Posterior vena cava (tissue), 2 donors: ENCODE results near the gene ERCC6L. TPM values are rescaled to one million over a fixed set of nuclear protein-coding genes. Genes with fewer than 3 reads are reported as not detected.

Source experiments
- DNase-seq: peaks from one replicate; pipeline ENCODE4 v3.0.0-alpha.2; 2020; ENCODE audit warnings: low spot score
- intact Hi-C, 2 donors: fragments of 100-400 bp; cut with DNase I; formaldehyde crosslinking; loops; one replicate each; pipeline versions ENCODE4 v1.14.1 to v1.14.2; 2022 to 2023
- long read RNA-seq, 2 donors: library from polyadenylated mRNA; unstranded; transcript quantifications; one replicate each; pipeline ENCODE4 v2.0.0, GENCODE V29; 2020 to 2021
- total RNA-seq, 2 donors: library from RNA; stranded (reverse); fragmentation: NEBNext Ultra II Directional; extraction: Animal tissue kit (Norgen Biotek cat#: 25700); gene quantifications; one replicate each; pipeline ENCODE4 v1.2.1, GENCODE V29; 2021
- donor health status: DM: yes; HTN: yes; CAD: no.
- donor health status: DM: yes; HTN: yes; CAD: no.

ERCC6L gene, protein sequence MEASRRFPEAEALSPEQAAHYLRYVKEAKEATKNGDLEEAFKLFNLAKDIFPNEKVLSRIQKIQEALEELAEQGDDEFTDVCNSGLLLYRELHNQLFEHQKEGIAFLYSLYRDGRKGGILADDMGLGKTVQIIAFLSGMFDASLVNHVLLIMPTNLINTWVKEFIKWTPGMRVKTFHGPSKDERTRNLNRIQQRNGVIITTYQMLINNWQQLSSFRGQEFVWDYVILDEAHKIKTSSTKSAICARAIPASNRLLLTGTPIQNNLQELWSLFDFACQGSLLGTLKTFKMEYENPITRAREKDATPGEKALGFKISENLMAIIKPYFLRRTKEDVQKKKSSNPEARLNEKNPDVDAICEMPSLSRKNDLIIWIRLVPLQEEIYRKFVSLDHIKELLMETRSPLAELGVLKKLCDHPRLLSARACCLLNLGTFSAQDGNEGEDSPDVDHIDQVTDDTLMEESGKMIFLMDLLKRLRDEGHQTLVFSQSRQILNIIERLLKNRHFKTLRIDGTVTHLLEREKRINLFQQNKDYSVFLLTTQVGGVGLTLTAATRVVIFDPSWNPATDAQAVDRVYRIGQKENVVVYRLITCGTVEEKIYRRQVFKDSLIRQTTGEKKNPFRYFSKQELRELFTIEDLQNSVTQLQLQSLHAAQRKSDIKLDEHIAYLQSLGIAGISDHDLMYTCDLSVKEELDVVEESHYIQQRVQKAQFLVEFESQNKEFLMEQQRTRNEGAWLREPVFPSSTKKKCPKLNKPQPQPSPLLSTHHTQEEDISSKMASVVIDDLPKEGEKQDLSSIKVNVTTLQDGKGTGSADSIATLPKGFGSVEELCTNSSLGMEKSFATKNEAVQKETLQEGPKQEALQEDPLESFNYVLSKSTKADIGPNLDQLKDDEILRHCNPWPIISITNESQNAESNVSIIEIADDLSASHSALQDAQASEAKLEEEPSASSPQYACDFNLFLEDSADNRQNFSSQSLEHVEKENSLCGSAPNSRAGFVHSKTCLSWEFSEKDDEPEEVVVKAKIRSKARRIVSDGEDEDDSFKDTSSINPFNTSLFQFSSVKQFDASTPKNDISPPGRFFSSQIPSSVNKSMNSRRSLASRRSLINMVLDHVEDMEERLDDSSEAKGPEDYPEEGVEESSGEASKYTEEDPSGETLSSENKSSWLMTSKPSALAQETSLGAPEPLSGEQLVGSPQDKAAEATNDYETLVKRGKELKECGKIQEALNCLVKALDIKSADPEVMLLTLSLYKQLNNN
- total RNA-seq = under 1 TPM; 0.05 to 0.14 TPM
- long read RNA-seq, donor 1 = 0 reads
- long read RNA-seq, donor 2 = 0 reads

DNA sequence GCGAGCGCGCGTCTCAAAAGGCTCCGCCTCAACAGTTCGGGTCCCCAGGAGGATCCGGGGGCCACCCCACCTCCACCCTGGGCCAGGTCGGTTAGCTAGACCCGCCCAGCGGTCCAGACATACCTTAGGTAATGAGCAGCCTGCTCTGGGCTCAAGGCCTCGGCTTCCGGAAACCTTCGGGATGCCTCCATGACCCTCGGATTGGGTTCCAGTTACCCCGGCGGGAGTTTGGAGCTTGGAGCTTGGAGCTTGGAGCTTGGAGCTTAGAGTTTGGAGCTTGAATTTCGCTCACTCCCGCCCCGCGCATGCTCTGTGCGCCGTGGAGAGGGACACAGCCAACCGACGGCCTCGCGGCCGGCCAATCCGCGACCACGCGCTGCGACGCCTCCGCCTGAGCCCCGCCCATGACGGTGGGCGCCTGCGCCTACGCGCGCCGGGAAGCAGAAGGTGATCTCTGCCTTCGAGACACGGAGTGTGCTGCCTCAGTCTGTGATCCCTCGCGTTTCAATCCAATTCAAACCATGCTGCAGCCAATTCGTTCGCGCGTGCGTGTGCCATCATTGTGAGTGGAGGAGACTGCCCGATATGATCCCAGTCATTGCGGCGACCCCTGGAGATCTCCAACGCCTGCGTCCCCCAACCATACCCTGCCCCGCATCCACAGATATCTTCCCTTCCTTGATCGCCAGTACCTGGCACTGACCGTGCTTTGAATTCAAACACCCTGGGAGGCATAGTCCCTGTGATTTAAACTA, at the start of gene ERCC6L:
Gene ERCC6L (minus strand): TSS at position 307 of the 755 bp plus-strand sequence. CDS start 116 bp downstream, at position 191.
- peak; percentile 96 for DNase-seq
- intact Hi-C loops = no loop called here

DNA sequence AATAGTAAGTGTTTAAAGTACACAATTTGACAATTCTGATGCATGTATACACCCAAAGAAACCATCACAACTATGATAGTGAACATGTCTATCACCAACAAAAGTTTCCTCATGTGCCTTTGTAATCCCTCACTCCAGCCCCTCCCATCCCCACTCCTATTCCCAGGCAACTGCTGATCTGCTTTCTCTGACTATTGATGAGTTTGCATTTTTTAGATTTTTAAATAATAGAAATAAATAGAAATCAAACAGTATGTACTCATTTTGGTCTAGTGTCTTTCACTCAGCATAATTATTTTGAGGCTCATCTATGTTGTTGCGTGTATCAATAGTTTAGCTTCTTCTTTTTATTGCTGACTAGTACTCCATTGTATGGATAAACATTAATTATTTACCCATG, 43.5 kb upstream of the ERCC6L start:
- DNase-seq = no peak
- intact Hi-C loops = no loop called here

DNA sequence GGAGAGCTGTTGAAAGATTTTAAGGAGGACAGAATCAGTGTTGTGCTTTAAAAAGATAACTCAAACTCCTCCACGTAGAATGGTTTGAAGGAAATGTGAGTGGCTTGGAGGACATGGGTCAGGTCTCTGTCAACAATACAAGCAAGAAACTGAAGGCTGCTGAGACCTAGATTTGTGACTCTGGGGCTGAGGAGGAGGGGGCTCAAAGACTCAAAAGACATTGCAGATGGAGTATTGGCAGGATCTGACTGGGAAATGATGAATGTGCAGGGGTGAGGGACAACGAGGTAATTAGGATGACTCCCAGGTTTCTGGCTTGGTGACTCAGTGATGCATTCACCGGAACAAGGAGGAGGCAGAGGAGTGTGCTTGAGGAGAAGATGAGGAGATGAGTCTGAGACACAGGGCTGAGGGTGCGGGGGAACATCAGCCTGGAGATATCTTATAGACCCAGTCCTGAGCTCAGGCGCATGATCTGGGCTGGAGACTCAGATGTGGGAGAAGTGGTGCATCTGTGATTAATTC, 41.6 kb upstream of the ERCC6L start:
- DNase-seq = no peak
- intact Hi-C loops = no loop called here

DNA sequence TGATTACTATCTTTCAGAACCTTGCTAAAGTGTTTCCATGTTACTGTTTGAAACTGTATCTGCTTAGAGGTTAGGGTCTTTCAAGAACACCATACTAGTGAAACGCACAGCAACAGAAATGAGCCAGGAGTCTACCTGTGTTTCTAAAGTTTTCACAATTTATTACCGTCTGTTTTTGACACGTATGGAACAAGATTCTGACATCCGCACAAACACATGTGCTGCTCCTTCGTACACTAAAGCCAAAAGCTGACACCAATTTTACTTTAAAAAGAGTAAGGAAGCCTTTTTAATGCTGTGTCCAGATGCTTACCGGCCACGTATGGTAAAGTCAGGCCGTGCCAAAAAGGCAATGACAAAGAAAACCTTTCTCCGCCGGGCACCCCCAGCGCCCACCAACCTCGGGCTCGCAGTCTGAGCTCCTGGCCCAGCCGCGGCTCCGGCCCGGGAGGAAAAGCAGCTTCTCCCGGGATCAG, 37.7 kb upstream of the ERCC6L start:
- no peak for DNase-seq
- intact Hi-C loops = no loop called here

DNA sequence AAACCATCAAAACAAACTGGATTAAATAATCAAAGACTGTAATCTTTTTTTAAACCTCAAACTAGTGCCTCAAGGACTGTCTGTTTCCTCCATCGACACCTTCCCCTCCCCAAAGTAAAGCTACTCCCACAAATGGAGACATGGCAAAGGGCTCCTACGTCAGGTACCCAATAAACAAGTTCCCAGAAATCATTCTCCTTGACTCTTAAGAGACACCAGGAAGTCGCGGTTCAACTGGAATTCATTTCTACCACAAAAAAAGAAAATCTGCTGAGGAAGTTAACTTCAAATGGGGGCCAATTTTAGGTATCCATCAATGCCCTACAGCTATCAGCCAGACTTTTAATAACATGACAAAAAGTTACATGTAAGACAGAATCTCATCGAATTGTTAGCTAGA, 35.7 kb upstream of the ERCC6L start:
- no peak for DNase-seq
- intact Hi-C loops = no loop called here

DNA sequence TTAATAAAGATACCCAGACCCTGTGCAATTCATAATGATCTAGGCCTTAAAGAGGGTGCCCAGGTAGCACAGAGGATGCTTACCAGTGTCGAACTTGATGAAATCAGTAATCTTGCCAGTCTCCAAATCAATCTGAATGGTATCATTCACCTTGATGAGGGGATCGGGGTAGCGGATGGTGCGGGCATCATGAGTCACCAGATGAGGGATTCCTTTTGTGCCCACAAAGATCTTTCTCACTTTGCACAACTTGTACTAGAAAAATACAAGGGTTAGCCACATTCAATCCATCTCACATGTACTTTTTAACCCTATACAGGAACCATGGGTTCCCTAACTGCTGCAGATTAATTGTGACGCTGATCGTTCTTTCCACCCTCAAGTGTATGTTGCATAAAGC, 34.9 kb upstream of the ERCC6L start:
- DNase-seq = no peak
- intact Hi-C loops = no loop called here

DNA sequence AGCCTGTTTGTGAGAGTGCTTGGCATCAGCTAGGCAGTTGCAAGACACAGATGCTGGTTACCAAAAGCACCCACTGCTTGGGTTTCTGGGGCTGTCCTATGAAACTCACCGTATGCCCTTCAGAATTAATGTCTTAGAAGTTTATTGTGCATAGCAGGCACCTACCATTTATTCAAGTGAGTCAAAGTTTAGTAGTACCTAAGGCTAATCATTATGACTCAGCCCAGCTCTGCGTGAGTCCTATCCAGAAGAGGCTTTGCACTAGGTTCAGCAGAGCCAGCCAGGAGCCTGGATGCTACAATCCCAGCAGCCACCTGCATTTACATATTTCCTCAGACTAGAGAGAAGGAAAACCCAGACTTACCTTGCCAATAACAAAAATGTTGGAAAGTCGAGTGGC, 34.0 kb upstream of the ERCC6L start:
- intact Hi-C loops = no loop called here
- DNase-seq = no peak

DNA sequence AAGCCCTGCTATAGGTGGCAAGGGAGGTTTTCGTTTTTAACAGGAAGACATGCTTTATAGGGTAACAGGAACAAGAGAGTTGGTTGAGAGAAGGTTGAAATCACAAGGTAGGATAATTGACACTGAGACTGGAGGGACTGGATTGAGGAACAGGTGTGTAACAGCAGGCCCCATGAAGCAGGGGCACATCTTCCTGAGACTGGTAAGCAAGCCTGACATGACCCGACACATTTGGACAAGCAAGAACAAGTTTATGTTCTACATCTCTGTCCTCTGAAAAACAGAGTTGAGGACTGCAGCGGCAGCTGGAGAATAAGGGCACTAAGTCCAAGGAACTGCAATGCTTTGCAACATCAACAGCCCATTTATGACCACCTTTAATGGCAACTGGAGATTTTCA, 33.0 kb upstream of the ERCC6L start:
- intact Hi-C loops = no loop called here
- no peak for DNase-seq

DNA sequence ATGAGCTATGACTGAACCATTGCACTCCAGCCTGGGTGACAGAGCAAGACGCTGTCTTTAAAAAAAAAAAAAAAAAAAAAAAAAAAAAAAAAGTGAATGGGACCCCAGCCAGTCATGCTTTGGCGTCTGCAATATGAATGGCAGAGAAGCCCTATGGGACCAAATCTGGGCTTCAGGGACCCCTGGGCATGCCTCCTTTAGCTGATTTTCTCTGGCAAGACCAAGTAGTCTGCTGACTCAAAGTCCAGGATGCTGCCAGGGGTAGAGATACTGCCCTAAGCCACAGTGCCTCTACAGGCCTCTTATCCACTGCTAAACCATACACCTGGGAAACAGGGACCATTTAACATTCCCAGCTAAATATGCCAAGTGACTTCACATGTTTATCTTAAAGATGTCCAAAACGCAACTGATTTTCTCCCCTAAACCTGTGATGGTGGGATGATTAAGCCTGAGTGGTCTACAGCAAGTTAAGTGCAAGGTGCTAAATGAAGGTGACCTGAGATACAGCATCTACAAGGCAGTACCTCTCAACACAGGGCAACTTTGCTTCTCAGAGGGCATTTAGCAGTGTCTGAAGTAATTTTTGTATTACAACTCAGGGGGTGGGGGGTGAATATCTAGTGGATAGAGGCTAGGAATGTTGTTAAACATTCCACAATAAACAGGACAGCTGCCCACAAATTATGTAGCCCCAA, 32.4 kb upstream of the ERCC6L start:
- DNase-seq = no peak
- intact Hi-C loops = no loop called here

DNA sequence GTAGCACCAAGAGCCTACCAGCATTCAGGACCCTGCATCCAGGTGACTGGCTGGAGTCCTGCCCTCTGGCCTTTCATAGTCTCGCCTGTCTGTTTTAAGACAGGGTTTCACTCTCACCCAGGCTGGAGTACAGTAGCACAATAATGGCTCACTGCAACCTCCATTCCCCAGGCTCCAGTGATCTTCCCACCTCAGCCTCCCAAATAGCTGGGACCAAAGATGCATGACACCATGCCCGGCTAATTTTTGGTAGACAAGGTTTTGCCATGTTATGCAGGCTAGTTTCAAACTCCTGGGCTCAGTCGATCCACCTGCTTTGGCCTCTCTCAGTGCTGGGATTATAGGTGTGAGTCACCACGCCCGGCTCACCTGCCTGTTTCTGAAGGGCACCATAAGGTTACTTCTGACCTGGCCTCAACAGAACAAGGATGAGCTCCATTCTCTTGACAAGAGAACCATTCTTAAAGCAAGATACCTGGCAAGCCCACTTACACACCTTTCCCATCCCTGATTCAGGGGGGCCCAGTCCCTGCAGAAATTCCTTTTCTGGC, 31.6 kb upstream of the ERCC6L start:
- DNase-seq = no peak
- intact Hi-C loops = no loop called here

DNA sequence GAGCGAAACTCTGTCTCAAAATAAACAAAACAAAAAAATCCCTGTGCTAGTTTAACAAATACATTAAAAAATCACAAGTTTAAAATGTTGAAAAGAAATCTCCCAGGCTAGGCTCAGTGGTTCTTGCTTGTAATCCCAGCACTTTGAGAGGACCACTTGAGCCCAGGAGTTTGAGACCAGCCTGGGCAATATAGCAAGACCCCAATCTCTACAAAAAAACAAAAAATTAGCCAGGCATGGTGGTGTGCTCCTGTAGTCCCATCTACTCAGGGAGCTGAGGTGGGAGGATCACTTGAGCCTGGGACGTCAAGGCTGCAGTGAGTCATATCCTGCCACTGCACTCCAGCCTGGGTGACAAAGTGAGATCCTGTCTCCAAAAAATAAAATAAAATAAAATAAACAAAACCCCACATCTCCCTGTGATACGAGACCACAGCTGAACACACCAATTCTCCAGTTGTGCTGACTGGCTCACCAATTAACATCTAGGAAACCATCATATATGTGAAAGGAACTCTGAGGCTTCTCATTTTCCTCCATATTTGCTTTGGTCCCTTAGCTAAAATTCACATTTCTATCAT, 30.9 kb upstream of the ERCC6L start:
- no peak for DNase-seq
- intact Hi-C loops = loop anchor here in 1 of 2 donors (5.0 kb wide), 1 partner anchor 1508 kb away; no protein-coding TSS in a partner anchor

DNA sequence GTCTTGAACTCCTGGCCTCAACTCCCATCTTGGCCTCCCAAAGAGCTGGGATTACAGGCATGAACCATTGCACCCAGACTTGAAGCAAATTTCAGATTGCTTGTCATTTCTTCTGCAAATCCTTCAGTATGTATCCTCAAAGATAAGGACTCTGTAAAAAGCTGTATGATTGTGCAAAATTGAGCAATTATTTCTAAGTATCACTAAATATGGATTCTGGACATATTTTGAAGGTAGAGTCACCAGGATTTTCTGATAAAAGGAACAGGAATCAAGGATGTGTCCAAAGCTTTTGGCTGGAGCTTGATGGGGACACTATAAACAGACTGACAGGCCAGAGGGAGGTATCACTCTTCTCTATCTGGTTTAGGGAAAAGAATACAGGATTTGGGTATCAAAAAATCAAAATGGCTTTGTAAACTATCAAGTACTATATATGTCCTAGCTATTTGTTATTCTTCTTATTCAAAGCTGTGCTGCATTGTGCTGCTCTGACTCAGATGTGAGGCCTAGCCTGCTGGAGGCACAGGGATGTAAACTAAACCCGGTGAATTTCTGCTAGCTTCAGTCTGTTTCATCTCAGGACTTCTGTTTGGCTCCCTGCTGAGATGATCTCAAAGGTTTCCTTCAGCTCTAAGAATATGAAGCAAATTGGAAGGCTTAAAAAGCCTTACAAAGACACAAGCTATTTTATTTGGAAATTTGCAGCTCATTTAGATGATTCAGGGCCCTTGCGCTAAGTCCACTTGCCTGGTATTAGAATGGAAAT, 30.0 kb upstream of the ERCC6L start:
- intact Hi-C loops = loop anchor here in 1 of 2 donors (5.0 kb wide), 1 partner anchor 1509 kb away; no protein-coding TSS in a partner anchor
- no peak for DNase-seq

DNA sequence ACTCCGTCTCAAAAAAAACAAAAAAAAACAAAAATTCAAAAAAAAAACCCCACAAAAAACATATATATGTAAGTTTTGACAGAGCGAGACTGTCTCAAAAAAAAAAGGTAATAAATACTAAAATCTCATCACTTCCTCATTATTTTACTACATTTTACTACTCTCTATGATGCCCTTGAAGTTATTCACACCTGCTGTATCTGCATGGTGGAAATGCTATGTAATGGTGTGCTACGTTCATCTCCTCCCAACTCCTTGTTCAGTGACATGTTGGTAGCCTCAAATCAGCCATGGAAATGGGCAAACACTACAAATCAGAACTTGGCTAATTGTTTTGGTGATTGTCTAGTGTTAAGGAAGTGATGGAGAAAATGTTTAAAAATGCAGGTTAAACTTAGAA, 26.4 kb upstream of the ERCC6L start:
- DNase-seq = no peak
- intact Hi-C loops = loop anchor here in 1 of 2 donors (5.0 kb wide), 1 partner anchor 1512 kb away; no protein-coding TSS in a partner anchor

DNA sequence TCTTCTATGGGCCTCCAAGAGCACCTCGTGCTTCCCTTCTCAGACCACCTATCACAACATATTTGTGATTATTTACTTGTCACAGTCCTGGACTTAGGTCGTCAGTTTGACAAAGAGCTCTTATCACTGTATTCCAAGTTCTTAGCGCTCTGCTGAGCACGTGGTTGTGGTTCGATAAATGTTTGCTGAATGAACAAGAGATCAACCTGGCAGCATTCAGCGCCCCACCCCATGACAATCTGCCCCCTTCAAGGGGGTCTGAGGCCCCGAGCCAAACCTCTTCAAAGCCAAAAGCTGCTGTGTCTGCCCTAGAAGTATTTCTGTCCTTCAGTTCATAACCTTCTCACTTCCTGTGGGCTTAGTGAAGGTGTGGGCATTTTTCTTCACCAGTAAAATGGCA, 23.2 kb upstream of the ERCC6L start:
- no peak for DNase-seq
- intact Hi-C loops = no loop called here

DNA sequence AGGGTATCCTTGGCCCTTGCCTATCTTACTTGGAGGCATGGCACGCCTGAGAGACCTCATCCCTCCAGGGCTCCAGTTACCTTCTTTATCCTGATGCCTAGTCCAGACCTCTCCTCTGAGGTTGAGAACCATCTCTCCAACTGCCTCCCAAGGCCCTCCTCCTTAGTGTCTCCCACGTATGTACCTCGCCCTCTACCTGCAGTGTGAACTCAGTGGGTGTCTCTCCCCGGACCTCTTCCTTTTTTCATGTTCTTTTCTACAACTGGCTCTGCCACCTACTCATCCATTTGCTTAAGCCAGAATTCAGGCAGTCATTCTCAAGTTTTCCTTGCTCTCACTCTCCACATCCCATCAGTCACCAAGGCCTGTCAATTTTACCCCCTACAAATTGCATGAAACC, 21.6 kb upstream of the ERCC6L start:
- intact Hi-C loops = no loop called here
- DNase-seq = no peak

DNA sequence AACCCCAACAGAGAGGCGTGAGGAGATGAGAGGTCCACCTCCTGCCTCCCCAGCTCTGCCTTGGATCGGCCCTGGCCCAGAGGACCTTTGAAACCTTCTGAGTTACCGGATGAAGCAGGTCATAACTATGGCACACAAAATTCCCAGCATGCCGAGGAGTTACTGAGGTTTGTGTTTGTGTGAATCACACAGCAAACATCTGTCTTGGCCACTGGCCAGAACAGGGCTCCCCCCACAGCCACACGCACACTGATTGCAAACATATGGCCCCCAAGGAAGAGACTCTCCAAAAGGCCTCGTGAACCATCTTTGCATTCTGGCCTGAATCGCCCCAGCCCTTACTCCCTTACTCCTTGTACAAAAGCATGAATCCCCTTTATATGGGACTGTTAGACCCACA, 19.3 kb upstream of the ERCC6L start:
- no peak for DNase-seq
- intact Hi-C loops = loop anchor here in 1 of 2 donors (1.0 kb wide), 1 partner anchor 45 kb away; no protein-coding TSS in a partner anchor
